ENCODE measurements around the gene KIF26B. TPM values are rescaled to one million over a fixed set of nuclear protein-coding genes. Genes with fewer than 3 reads are reported as not detected.

Gene KIF26B
- total RNA-seq, 1 experiment from 2014 or later: 1.2 TPM

GRCh38 chr1:245558069-245558468 lies 403.3 kb downstream of the KIF26B start:
- Mint-ChIP-seq H3K27me3 (ENCODE audit: low read depth) (no peaks in the 10 kb centered on the region; the same call in 1 of the 2 replicates), H3K36me3 (no peaks in the 10 kb centered on the region), H3K4me3 (no peak overlapping the region), H3K4me1 (peaks cover 16% of the 10 kb centered on the region), H3K9me3 (no peaks in the 10 kb centered on the region), H3K27ac (no peak overlapping the region)
- ChIA-PET CTCF (no interaction called here), POLR2A (no interaction called here)
- DNase-seq (ENCODE audit: low spot score) (no peak), ATAC-seq (no peak)
- no peak for TF ChIP-seq ZNF138 (CRISPR knock-in tag; conservative IDR thresholded peaks at IDR 0.05)
- no peak for TF ChIP-seq SOX15 (CRISPR knock-in tag; IDR thresholded peaks at IDR 0.05)
- TF ChIP-seq TEAD1 (CRISPR knock-in tag; IDR thresholded peaks at IDR 0.05): no peak
- no peak for TF ChIP-seq ATF2 (CRISPR knock-in tag; IDR thresholded peaks at IDR 0.05; ENCODE audit: borderline replicate concordance, low read depth)
- TF ChIP-seq AFF4 (CRISPR knock-in tag; IDR thresholded peaks at IDR 0.05; ENCODE audit: borderline replicate concordance): no peak
- no peak for TF ChIP-seq CBFB (CRISPR knock-in tag; IDR thresholded peaks at IDR 0.05; ENCODE audit: low read depth)
- TF ChIP-seq ZBTB21 (CRISPR knock-in tag; IDR thresholded peaks at IDR 0.05; ENCODE audit: borderline replicate concordance): no peak
- no peak for TF ChIP-seq ERG (CRISPR knock-in tag; IDR thresholded peaks at IDR 0.05)

- H3K4me3 Mint-ChIP-seq: no peak overlapping the region
- TF ChIP-seq FOXK1 (CRISPR knock-in tag; IDR thresholded peaks at IDR 0.05): no peak
- no peak for TF ChIP-seq PRRX2 (CRISPR knock-in tag; IDR thresholded peaks at IDR 0.05)
- no peak for TF ChIP-seq NR2C2 (CRISPR knock-in tag; IDR thresholded peaks at IDR 0.05)
- no peak for TF ChIP-seq NR3C1 (CRISPR knock-in tag; conservative IDR thresholded peaks at IDR 0.05; ENCODE audit: low read depth)
- no peak for TF ChIP-seq NFE2L1 (CRISPR knock-in tag; IDR thresholded peaks at IDR 0.05)
- TF ChIP-seq ZNF219 (CRISPR knock-in tag; IDR thresholded peaks at IDR 0.05; ENCODE audit: borderline replicate concordance): no peak
- no peak for TF ChIP-seq EMX1 (CRISPR knock-in tag; IDR thresholded peaks at IDR 0.05)
- TF ChIP-seq CDX4 (CRISPR knock-in tag; IDR thresholded peaks at IDR 0.05; ENCODE audit: borderline replicate concordance): no peak
- TF ChIP-seq USF1 (CRISPR knock-in tag; IDR thresholded peaks at IDR 0.05): no peak
- no peak for TF ChIP-seq E2F1 (CRISPR knock-in tag; IDR thresholded peaks at IDR 0.05)
- no peak for TF ChIP-seq FOXP1 (CRISPR knock-in tag; IDR thresholded peaks at IDR 0.05; ENCODE audit: borderline replicate concordance)
- TF ChIP-seq MYBL2 (CRISPR knock-in tag; IDR thresholded peaks at IDR 0.05): no peak
- TF ChIP-seq KAT7 (CRISPR knock-in tag; IDR thresholded peaks at IDR 0.05; ENCODE audit: borderline replicate concordance): no peak
- TF ChIP-seq AFF4 (CRISPR knock-in tag; IDR thresholded peaks at IDR 0.05; ENCODE audit: borderline replicate concordance): no peak
Observed at GRCh38 chr1:245560316-245560859, 405.6 kb downstream of the KIF26B start.

More at GRCh38 chr1:245560316-245560859, 405.6 kb downstream of the KIF26B start:
- no peak for DNase-seq (ENCODE audit: low spot score)
- Mint-ChIP-seq H3K27ac (no peak overlapping the region), H3K27me3 (ENCODE audit: low read depth) (no peaks in the 10 kb centered on the region; the same call in 1 of the 2 replicates), H3K36me3 (no peaks in the 10 kb centered on the region), H3K4me1 (peaks cover 4% of the 10 kb centered on the region; the same call in 1 of the 2 replicates), H3K9me3 (peaks cover 1% of the 10 kb centered on the region)
- CTCF ChIA-PET: no interaction called here
- POLR2A ChIA-PET: no interaction called here
- no peak for ATAC-seq
